GM20431 (cell line): ENCODE data around the gene LUC7L2.
"Not testable (repeated sequence)": the region's sequence is repeated elsewhere in the genome, so short reads cannot be mapped to it uniquely, and the experiment has no call there.

Experiments used
- in situ Hi-C: fragments of 300-500 bp; cut with MseI, MboI; formaldehyde crosslinking; loops from one replicate; pipeline ENCODE4 v1.15.0; 2020; ENCODE audit warnings: low sequenced_read_pairs; ENCODE audit not compliant: unreplicated experiment

Gene LUC7L2

DNA sequence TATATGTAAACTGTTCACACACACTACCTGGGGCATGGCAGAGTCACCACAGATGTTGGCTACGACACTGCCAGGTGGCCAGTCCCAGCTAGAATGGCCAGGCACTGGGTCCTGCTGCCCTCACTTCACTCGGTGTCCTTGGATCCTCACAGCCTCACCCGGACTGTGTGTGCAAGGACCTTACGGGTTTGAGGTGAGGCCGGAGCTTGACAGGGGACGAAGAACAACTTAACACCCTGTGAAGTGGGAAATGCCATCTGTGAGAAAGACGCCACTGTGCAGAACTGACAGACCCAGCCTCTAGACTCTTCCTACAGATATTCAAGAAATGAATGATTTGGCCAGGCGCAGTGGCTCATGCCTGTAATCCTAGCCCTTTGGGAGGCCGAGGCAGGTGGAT, 77.1 kb downstream of the LUC7L2 start:
- in situ Hi-C loops, result no loop called here

DNA sequence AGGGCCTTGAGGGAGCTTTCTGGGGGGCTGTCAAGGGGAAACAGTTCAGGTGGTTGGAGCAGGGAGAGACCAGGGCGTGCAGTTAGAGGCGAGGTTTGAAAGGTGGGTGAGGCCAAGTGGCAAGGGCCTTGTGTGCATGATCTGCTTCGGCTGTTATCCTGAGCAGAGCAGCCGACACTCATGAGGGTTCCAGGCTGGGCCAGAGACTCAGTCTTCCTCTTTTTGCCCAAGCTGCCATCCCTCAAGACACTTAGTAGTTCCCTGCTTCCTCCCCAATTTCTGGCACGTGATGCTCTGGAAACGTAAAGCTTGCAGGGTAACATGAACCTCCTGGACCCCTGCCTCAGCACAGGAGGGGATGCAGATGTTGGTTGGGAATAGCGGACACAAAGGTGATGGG, 79.7 kb downstream of the LUC7L2 start:
- in situ Hi-C loops, result no loop called here

DNA sequence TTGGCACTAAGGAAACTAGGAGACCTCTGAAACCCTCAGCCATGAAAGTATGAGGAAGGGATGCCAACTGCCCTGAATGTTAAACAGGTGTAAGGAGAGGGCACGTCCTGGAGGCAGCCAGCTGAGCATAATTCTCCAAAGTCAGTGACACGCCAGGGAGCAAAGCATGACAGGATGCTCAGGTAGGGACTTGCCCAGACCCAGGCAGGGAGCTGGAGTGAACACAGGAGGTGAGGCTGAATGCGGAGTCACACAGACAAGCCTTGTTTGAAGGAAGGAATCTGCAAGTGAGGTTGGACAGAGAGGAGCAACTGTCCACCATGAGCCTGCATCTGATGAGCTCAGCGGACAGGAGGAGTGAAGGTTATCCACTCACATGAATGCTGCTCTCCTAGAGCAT, 82.3 kb downstream of the LUC7L2 start:
- in situ Hi-C loops, result no loop called here

DNA sequence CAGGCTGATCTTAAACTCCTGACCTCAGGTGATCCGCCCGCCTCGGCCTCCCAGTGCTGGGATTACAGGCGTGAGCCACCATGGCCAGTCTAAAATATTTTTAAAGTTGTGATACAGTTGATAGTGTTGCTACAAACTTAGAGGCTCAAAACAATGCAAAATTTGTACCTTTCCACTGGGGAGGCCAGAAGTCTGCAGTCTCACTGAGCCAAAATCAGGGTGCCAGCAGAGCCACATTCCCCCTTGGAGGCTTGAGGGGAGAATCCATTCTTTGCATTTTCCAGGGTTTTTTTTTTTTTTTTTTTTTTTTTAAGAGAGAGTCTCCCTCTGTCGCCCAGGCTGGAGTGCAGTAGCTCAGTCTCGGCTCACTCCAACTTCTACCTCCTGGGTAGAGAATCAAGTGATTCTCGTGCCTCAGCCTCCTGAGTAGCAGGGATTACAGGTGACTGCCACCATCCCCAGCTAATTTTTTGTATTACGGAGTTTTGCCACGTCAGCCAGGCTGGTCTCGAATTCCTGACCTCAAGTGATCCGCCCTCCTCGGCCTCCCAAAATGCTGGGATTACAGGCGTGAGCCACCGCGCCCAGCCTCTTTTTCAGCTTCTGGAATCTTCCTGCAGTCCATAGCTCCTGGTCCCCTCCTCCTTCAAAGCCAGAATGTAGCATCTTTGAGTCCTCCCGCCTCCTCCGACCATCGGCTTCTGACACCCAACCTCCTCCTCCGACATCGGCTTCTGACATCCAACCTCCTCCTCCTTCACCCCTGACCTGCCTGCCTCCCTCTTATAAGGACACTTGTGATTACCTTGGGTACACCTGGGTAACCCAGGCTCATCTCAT, 86.6 kb downstream of the LUC7L2 start:
- in situ Hi-C loops, result no loop called here

DNA sequence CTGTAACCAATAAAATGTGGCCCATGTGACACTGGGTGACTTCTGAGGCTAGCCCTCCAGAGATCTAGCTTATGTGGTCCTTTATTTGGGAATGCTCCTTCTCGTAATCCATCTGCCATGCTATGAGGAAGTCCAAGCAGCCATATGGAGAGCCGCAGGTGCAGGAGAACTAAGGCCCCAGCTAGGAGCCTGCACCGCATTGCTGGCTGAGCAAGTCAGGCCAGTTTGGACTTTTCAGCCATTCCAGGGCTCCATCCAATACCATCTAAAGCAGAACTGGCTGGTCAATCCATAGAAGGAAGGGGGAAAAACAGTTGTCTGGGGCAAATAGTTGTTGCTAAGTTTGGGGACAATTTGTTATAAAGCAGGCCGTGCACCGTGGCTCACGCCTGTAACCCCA, 91.2 kb downstream of the LUC7L2 start:
- in situ Hi-C loops, result no loop called here

DNA sequence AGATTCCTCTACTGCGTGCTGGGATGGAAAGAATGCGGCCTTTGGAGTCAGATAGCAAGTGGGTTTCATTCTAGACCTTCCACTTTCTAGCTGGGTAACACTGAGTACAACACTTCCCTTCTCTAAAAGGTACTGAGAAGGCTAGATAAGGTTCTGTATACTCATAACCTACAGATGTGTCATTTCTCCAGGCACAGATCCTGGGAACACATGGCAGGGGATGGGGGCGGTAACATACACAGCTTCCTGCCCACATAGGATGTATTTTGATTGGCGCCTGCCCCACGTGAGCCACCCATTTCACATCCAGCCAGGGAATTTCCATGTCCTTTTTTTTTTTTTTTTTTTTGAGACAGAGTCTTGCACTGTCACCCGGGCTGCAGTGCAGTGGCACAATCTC, 91.9 kb downstream of the LUC7L2 start:
- in situ Hi-C loops, result no loop called here

DNA sequence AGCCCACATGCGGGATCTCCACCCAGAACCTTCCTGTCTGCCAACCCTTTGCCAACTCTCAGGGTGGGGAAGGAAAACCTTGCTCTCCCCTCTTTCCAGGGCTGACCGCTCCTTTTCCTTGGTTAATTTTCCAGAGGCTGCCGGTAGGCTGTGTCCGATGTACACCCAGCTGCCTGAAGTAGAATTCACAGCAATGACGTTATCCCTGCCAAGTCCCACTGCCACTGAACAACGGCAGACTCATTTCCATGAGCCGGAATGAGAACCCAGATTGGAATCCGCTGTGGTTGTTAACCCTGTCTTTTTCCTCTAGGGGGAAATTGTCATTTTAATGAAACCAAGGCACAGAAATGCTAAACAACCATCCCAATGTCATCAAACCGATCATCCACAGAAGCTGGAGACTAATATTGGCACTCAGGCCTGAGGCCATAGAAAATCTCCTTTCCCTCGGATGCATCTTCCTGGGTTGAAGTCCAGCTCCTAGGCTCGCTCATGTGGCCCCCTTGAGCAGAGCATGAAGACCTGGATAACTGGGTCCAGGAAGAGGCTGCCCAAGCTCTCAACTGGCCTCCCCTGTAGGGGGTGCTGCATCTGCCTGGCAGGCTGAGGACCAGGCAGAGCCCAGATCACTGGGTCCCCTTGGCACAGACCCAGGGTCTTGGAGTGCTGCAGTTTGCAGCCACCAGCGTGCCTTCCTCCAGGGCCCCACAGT, 93.4 kb downstream of the LUC7L2 start:
- in situ Hi-C loops, result no loop called here

DNA sequence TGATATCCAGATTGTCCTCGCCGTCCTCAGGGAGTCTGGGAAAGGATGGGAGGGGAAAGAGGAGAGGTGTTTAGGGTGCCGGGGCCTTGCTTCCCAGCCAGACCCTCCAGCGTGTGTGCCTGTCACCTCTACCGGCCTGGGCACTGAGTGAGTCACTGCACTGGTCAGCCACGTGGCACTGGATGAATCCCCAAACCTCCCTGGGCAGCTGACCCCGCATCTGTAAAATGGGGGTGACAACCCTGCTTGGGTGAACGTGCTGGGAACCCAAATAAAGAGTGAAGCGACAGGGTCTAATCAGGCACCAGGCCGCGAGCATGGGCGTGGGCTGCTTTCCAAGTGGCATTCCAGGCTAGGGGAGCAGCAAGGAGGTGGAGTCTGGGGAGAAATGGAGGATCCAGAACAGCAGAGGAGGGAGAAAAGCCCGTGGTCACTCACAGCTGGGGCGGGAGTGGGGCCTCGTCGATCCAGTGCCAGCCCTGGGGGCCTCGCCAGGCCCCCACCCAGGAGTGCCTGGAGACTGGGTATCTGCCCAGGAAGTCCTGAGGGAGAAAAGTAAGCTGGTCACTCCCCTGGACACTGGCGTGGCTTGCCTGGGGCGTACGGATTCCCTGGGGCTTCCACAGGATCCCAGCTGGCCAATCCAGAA, 94.1 kb downstream of the LUC7L2 start:
- in situ Hi-C loops, result no loop called here

DNA sequence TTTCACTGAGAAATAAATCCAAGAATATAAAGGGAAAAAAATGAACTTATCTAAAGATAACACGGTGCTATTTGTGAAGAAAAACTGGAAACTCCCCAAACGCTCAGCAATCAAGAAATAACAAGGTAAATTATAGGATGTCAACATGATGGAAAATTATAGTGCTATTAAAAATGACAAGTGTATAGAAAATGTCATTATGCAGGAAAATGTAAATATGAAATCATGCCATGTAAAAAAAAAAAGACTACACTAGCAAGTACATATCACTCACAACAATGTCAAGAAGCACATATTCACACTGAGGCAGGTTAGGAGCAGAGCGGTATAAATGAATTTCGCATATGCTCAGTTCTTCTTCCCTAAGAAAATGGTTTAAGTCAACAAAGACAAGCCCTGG, 96.1 kb downstream of the LUC7L2 start:
- in situ Hi-C loops, result no loop called here

DNA sequence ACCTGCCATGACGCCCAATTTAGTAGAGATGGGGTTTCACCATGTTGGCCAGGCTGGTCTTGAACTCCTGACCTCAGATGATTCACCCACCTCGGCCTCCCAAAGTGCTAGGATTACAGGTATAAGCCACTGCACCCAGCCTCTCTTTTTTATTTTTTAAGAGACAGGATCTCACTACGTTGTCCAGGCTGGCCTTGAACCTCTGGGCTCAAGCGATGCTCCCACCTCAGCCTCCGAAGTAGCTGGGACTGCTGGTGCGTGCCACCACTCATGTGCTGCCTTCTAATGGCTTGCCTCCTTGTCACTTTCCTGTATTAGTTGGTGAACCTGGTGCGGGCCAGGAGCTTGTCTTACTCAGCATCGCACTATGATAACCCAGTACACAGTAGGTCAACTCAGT, 96.8 kb downstream of the LUC7L2 start:
- in situ Hi-C loops, result no loop called here

DNA sequence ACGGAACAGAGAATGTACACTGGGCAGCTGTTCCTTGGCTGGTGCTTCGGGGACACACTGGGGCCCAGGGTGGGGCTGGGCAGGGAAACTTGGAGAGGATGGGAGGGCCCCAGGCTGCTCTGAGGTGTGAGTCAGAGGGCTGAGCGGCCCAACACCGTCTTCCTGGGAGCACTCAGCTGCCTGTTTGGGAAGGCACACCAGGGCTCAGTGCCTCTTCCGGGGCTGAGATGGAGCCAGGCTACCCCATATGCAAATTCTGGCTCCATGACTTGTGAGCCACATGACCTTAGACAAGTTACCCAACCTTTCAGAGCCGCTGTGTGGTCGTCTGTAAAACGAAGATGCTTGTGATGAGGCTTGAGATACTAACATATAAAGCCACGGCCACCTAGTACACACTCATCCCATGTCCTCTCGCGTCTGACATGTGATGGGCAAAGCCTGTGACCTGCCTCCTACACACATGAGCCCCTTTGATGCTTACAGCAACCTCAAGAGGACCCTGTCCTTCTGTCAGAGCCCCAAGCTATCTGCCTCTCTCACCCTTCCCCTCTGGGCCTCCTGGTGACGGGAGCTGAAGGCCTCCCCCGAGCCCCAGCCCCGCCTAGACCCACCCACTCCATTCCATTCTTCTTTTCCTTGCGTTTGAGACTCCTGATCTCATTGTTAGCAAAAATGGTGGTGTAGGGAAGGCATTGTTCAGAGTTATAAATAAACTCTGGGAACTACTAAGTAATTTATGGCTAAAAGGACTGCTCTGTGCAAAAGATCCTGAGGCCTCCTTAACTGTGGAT, 97.7 kb downstream of the LUC7L2 start:
- in situ Hi-C loops, result no loop called here

DNA sequence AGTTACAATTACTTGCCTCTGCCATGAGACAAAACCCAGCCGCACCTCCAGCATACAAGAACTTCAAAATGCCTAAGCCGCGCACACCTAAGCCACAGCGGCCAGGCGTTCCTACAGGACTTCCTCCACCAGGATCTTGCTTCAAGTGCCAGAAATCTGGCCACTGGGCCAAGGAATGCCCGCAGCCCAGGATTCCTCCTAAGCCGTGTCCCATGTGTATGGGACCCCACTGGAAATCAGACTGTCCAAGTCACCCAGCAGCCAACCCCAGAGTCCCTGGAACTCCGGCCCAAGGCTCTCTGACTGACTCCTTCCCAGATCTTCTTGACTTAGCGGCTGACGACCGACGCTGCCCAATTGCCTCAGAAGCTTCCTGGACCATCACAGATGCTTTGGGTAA, 103.7 kb downstream of the LUC7L2 start:
- in situ Hi-C loops, result not testable (repeated sequence)

DNA sequence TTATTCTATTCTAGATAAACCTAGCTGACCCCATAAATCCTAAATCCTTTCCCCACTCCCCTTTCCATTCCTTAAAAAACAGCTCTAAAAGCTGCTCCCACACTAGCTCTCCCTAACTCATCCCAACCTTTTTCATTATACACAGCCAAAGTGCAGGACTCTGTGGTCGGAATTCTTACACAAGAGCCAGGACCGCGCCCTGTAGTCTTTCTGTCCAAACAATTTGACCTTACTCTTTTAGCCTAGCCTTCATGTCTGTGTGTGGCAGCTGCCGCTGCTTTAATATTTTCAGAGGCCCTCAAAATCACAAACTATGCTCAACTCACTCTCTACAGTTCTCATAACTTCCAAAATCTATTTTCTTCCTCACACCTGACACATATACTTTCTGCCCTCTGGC, 104.8 kb downstream of the LUC7L2 start:
- in situ Hi-C loops, result not testable (repeated sequence)

DNA sequence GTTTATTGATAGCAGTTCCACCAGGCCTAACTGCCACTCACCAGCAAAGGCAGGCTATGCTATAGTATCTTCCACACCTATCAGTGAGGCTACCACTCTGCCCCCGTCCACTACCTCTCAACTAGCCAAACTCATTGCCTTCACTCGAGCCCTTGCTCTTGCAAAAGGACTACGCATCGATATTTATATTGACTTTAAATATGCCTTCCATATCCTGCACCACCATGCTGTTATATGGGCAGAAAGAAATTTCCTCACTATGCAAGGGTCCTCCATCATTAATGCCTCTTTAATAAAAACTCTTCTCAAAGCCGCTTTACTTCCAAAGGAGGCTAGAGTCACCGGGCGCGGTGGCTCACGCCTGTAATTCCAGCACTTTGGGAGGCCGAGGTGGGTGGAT, 105.4 kb downstream of the LUC7L2 start:
- in situ Hi-C loops, result not testable (repeated sequence)

DNA sequence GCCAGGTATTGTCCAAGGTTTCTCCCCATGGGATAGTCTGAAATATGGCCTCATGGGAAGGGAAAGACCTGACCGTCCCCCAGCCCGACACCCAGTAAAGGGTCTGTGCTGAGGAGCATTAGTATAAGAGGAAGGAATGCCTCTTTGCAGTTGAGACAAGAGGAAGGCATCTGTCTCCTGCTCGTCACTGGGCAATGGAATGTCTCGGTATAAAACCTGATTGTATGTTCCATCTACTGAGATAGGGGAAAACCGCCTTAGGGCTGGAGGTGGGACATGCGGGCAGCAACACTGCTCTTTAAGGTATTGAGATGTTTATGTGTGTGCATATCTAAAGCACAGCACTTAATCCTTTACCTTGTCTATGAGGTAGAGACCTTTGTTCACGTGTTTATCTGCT, 108.0 kb downstream of the LUC7L2 start:
- in situ Hi-C loops, result not testable (repeated sequence)

DNA sequence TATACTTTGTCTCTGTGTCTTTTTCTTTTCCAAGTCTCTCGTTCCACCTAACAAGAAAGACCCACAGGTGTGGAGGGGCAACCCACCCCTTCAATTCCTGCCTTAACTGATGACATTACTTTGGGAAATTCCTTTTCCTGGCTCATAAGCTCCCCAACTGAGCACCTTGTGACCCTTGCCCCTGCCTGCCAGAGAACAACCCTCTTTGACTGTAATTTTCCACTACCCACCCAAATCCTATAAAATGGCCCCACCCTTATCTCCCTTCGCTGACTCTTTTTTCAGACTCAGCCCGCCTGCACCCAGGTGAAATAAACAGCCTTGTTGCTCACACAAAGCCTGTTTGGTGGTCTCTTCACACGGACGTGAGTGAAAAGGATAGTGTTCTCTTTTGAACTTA, 108.6 kb downstream of the LUC7L2 start:
- in situ Hi-C loops, result not testable (repeated sequence)

DNA sequence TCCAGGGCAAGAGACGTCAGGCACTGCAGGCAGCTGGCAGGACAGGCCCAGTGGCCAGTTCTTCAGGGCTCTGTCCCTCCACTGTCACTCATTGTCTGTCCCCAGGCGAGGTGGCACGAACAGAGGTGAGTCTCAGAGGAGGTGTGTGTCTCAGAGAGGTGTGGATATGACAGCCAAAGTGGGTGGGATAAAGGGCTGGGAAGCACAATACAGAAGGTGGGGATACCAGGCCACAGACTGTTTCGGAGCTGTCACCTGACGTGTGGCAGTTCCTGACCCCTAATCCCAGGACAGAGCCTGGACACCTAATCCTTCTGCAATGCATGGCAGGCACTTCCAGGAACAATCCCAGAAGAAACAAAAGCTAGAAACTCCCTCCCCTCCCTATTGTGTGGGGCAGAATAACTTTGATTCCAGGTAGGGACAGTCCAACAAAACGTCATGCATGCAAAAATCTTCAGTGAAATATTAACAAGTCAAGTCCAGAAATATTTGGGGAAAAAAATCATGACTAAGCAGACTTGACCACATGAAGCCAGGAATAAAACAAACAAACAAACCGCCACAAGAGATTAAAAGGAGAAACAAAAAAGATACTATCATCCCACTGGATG, 112.2 kb downstream of the LUC7L2 start:
- in situ Hi-C loops, result no loop called here
